ENCODE results near the gene PDIA5. TPM values are rescaled to one million over a fixed set of nuclear protein-coding genes. Genes with fewer than 3 reads are reported as not detected.

Gene PDIA5
- total RNA-seq, 4 donors from 2014 or later: 34.0 to 52.4 (median 44.6) TPM

DNA sequence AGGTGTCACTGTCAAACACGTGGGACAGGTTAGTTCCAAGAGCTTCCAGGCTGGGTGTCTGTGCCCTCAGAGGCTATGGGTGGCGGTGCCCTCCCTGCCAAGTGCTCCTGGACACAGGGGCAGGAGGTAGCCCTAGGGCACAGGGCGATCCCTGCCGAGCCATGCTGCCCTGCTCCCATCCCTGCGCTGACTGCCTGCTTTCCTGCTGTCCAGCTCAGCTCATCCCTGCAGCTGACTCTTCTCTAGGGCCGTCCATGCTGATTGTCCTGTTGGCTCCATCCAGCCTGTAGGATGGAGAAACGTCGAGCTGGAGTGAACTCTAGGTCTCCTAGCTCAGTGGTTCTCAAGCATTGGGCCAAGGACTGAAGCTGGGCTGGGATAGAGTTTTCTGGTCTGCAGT is 3.7 kb downstream of the PDIA5 start:
- H3K9me3 ChIP-seq: no peaks in the 10 kb centered on the region
- no peak overlapping the region for H3K4me3 ChIP-seq (replicated peaks in 1 of 3)
- TF ChIP-seq, protein P1, sequence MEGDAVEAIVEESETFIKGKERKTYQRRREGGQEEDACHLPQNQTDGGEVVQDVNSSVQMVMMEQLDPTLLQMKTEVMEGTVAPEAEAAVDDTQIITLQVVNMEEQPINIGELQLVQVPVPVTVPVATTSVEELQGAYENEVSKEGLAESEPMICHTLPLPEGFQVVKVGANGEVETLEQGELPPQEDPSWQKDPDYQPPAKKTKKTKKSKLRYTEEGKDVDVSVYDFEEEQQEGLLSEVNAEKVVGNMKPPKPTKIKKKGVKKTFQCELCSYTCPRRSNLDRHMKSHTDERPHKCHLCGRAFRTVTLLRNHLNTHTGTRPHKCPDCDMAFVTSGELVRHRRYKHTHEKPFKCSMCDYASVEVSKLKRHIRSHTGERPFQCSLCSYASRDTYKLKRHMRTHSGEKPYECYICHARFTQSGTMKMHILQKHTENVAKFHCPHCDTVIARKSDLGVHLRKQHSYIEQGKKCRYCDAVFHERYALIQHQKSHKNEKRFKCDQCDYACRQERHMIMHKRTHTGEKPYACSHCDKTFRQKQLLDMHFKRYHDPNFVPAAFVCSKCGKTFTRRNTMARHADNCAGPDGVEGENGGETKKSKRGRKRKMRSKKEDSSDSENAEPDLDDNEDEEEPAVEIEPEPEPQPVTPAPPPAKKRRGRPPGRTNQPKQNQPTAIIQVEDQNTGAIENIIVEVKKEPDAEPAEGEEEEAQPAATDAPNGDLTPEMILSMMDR (IDR thresholded peaks at IDR 0.05): no peak
- H3K36me3 ChIP-seq: no peaks in the 10 kb centered on the region
- peaks cover 30 to 43% of the 10 kb centered on the region in 2 donors for H3K4me1 ChIP-seq
- intact Hi-C loops (cut with DNase I): no loop called here
- H3K27me3 ChIP-seq: no peaks in the 10 kb centered on the region
- 74 to 81% methylated on average over 7 to 8 of the region's 8 CpGs for WGBS, 2 donors
- H3K27ac ChIP-seq: no peak overlapping the region
- DNase-seq: no peak

DNA sequence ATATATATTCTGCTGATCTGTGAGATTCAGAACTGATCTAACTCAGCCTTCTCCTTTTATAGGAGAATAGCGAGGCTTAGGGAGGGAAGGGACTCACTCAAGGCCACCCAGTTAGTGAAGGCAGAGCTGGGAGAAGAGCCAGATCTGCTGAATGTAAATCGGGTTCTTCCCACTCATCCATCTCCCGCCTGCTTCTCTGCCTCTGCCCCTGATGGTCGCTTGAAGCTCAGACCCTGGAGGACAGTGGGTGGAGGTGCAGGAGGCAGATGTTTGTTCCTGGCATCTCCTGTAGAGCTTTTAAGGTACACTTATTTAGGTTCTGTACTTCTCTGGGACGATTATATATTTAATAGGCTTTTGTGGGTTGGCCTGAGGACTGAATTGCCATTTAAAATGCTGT is 4.3 kb downstream of the PDIA5 start:
- 64 to 68% methylated on average over 5 of the region's 5 CpGs for WGBS, 2 donors
- peaks cover 32 to 49% of the 10 kb centered on the region in 2 donors for H3K4me1 ChIP-seq

DNA sequence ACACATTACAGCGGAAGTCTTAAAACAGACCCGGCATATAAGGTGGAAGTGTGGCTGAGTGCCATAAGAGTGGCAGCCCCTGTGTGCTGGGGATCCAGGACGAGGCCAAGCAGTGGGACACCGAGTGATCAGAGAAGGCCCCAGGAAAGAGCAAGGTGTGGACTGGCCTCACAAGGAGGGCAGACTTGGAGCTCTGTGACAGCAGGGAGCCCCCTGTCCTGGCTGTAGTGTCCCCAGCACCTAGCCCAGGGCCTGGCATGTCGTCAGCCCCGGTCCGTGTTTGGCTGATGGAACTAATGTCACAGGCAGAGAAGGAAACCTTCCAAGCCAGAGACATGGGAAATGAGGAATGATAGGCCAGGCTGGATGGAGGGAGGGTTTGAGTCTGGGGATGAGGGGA is 4.8 kb downstream of the PDIA5 start:
- H3K36me3 ChIP-seq: no peaks in the 10 kb centered on the region
- TF ChIP-seq POLR2A (IDR thresholded peaks at IDR 0.05): no peak
- TF ChIP-seq, protein P1 (IDR thresholded peaks at IDR 0.05): no peak
- intact Hi-C loops (cut with DNase I): no loop called here
- 81 to 83% methylated on average over 7 of the region's 7 CpGs for WGBS, 2 donors
- H3K4me1 ChIP-seq: peaks cover 36 to 50% of the 10 kb centered on the region in 2 donors
- DNase-seq: no peak
- no peaks in the 10 kb centered on the region for H3K9me3 ChIP-seq
- no peak overlapping the region for H3K4me3 ChIP-seq (replicated peaks in 1 of 3)
- H3K27ac ChIP-seq: no peak overlapping the region
- no peaks in the 10 kb centered on the region for H3K27me3 ChIP-seq

More for the DNA sequence above, 4.3 kb downstream of the PDIA5 start:
- Histone ChIP-seq H3K27ac (no peak overlapping the region), H3K36me3 (no peaks in the 10 kb centered on the region), H3K4me3 (replicated peaks in 1 of 3) (no peak overlapping the region), H3K27me3 (no peaks in the 10 kb centered on the region), H3K9me3 (no peaks in the 10 kb centered on the region)
- no peak for TF ChIP-seq POLR2A (IDR thresholded peaks at IDR 0.05)
- TF ChIP-seq, protein P1 (IDR thresholded peaks at IDR 0.05): no peak
- intact Hi-C loops (cut with DNase I): no loop called here
- DNase-seq: no peak

DNA sequence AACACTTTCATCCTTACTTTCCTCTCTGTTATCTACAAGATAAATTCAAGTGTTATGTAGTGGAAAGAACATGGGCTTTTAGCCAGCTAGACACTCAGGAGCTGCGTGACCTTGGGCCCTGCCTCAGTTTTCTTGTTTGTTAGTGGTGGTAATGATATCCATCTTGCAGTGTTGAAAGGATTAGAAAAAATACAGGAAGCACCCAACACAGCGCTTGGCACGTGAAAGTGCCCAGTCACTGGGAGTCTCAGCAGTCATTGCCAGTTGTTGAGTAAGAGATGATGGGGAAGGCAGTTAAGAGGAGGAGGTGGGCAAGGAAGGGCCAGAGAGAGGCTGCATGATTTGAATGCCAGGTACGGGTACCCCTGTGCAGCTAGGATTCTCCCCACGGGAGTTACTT is 5.3 kb downstream of the PDIA5 start:
- no peak for DNase-seq
- no peak overlapping the region for H3K4me3 ChIP-seq (replicated peaks in 1 of 3)
- TF ChIP-seq, protein P1 (IDR thresholded peaks at IDR 0.05): no peak
- no peak for TF ChIP-seq POLR2A (IDR thresholded peaks at IDR 0.05)
- peaks cover 42 to 55% of the 10 kb centered on the region in 2 donors for H3K4me1 ChIP-seq
- H3K27me3 ChIP-seq: no peaks in the 10 kb centered on the region
- H3K27ac ChIP-seq: no peak overlapping the region
- WGBS, 2 donors: 72 to 75% methylated on average over 5 of the region's 5 CpGs
- H3K36me3 ChIP-seq: no peaks in the 10 kb centered on the region
- intact Hi-C loops (cut with DNase I): no loop called here
- no peaks in the 10 kb centered on the region for H3K9me3 ChIP-seq

DNA sequence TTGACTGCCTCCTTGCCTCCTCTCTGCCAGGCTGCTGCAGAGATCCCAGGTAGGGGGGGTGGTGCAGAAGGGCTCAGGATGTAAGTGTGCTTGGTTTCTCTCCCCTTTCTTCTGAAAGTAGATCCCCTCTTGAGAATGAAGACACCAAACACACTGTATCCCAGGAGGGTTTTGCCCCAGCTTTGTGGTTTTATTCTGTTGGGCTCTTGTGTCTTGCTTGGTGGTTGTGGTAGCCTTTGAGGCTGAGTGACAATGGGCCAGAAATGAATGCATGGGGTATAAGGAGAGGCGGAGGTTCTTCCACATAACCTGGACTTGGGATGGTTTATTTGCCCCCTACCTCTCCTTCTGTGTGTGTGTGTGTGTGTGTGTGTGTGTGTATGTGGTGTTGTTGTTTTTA is 5.7 kb downstream of the PDIA5 start:
- intact Hi-C loops (cut with DNase I): no loop called here
- no peak overlapping the region for H3K4me3 ChIP-seq (replicated peaks in 1 of 3)
- peaks cover 44 to 59% of the 10 kb centered on the region in 2 donors for H3K4me1 ChIP-seq
- H3K27ac ChIP-seq: no peak overlapping the region
- no peak for DNase-seq
- no peaks in the 10 kb centered on the region for H3K36me3 ChIP-seq
- no peaks in the 10 kb centered on the region for H3K27me3 ChIP-seq
- TF ChIP-seq, protein P1 (IDR thresholded peaks at IDR 0.05): no peak
- no peak for TF ChIP-seq POLR2A (IDR thresholded peaks at IDR 0.05)
- no peaks in the 10 kb centered on the region for H3K9me3 ChIP-seq
- WGBS, 2 donors: 100% methylated on average over 1 of the region's 1 CpG
